ENCODE measurements around the gene MAPKAP1.

The MAPKAP1 gene

DNA sequence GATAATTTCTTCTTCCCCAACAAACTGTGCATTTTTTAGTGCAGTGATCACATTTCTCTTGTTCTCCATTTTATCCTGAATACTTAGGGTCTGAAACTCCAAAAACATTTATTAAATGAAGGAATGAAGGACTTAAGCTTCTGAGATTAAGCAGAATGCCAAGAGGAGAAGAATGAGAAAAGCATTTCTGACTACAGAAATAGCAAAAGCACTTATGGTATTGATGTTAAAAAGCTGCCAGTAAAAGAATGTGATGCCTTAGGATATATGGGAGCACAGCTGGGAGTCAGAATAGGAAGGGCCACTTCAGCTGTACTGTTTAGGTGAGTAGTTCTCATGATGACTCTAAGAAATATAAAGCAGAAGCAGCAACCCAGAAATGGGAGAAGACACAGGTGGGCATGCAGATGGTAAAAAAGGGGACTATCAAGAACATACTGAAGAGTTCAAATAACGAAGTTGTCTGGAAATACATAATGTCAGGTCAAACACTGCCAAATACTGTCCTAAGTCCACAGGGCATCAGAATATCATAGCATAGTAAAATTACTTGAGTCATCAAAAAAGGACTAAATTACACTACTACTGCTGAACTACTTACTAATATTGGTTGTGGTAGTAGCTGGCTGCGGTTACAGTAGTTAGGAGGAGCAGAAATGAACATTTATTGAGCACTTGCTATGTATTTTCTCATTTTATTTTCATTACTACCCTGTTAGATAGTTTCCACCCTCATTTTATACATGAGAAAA lies 132.7 kb downstream of the MAPKAP1 start:
- TF ChIP-seq NFIC (IDR thresholded peaks at IDR 0.05) (no peak), CEBPB (IDR thresholded peaks at IDR 0.05) (no peak), CREB1 (IDR thresholded peaks at IDR 0.05; ENCODE audit: low read depth) (no peak), TAF1 (IDR thresholded peaks at IDR 0.05; ENCODE audit: low read depth) (no peak), FOXM1 (IDR thresholded peaks at IDR 0.05; ENCODE audit: borderline replicate concordance, low read depth) (no peak)

DNA sequence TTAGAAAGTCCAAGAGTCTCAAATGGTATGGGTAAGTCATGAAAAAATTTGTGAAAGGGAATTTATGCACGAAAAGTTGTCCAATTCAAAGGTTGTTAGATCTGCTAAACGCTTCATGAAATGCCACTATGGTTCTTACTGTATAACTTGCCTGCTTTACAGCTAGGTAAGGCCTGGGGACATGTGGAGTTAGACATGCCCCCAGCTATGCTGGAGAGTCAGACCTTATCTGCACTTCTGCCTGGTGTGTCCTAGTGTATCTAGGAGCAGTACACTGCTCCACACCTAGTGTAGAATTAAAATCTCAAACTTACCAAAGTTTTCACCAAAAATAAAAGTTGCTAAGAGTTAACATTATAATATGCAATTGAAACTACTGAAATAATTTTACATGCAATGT lies 136.8 kb downstream of the MAPKAP1 start:
- TF ChIP-seq RAD21 (IDR thresholded peaks at IDR 0.05; ENCODE audit: low read depth), result no peak
- TF ChIP-seq EGR1 (IDR thresholded peaks at IDR 0.05), result no peak
- TF ChIP-seq, protein P1, sequence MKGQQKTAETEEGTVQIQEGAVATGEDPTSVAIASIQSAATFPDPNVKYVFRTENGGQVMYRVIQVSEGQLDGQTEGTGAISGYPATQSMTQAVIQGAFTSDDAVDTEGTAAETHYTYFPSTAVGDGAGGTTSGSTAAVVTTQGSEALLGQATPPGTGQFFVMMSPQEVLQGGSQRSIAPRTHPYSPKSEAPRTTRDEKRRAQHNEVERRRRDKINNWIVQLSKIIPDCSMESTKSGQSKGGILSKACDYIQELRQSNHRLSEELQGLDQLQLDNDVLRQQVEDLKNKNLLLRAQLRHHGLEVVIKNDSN (IDR thresholded peaks at IDR 0.05), result no peak
- TF ChIP-seq EP300 (IDR thresholded peaks at IDR 0.05; ENCODE audit: borderline replicate concordance), result no peak
- TF ChIP-seq, protein P2, sequence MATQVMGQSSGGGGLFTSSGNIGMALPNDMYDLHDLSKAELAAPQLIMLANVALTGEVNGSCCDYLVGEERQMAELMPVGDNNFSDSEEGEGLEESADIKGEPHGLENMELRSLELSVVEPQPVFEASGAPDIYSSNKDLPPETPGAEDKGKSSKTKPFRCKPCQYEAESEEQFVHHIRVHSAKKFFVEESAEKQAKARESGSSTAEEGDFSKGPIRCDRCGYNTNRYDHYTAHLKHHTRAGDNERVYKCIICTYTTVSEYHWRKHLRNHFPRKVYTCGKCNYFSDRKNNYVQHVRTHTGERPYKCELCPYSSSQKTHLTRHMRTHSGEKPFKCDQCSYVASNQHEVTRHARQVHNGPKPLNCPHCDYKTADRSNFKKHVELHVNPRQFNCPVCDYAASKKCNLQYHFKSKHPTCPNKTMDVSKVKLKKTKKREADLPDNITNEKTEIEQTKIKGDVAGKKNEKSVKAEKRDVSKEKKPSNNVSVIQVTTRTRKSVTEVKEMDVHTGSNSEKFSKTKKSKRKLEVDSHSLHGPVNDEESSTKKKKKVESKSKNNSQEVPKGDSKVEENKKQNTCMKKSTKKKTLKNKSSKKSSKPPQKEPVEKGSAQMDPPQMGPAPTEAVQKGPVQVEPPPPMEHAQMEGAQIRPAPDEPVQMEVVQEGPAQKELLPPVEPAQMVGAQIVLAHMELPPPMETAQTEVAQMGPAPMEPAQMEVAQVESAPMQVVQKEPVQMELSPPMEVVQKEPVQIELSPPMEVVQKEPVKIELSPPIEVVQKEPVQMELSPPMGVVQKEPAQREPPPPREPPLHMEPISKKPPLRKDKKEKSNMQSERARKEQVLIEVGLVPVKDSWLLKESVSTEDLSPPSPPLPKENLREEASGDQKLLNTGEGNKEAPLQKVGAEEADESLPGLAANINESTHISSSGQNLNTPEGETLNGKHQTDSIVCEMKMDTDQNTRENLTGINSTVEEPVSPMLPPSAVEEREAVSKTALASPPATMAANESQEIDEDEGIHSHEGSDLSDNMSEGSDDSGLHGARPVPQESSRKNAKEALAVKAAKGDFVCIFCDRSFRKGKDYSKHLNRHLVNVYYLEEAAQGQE (IDR thresholded peaks at IDR 0.05; ENCODE audit: low read depth), result no peak
- no peak for TF ChIP-seq TAF1 (IDR thresholded peaks at IDR 0.05; ENCODE audit: low read depth)
- TF ChIP-seq, protein P3, sequence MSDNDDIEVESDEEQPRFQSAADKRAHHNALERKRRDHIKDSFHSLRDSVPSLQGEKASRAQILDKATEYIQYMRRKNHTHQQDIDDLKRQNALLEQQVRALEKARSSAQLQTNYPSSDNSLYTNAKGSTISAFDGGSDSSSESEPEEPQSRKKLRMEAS (IDR thresholded peaks at IDR 0.05), result no peak
- TF ChIP-seq CEBPB (IDR thresholded peaks at IDR 0.05), result no peak

DNA sequence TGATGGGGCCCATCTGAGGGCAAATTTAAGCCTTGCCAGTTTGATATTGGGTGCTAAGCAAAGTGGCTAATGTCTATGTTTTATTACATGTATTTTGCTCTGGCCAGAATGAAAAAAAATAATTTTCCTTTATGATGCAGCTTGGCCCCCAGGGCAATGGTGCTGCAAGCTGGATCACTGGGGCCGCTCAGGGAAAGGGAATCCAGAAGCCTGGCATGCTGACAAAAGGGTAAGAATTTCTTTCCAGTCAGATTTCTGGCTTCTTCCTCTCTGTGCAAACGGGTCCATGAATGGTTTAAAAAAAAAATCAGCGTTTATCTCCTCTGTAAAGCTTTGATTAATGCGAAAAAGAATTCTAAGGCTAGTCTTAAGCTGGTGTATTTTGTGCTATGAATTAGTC lies 138.4 kb downstream of the MAPKAP1 start:
- no peak for TF ChIP-seq CREB1 (IDR thresholded peaks at IDR 0.05; ENCODE audit: low read depth)
- no peak for TF ChIP-seq EP300 (IDR thresholded peaks at IDR 0.05; ENCODE audit: borderline replicate concordance)
- no peak for TF ChIP-seq EGR1 (IDR thresholded peaks at IDR 0.05)
- TF ChIP-seq NFIC (IDR thresholded peaks at IDR 0.05), result no peak
- TF ChIP-seq TAF1 (IDR thresholded peaks at IDR 0.05; ENCODE audit: low read depth), result no peak
- no peak for TF ChIP-seq RAD21 (IDR thresholded peaks at IDR 0.05; ENCODE audit: low read depth)
- TF ChIP-seq, protein P3 (IDR thresholded peaks at IDR 0.05), result no peak
- TF ChIP-seq ZBTB7A (IDR thresholded peaks at IDR 0.05; ENCODE audit: low read depth), result no peak
- no peak for TF ChIP-seq TCF12 (IDR thresholded peaks at IDR 0.05; ENCODE audit: low read depth)
- no peak for TF ChIP-seq FOXM1 (IDR thresholded peaks at IDR 0.05; ENCODE audit: borderline replicate concordance, low read depth)
- TF ChIP-seq, protein P2 (IDR thresholded peaks at IDR 0.05; ENCODE audit: low read depth), result no peak
- TF ChIP-seq YY1 (IDR thresholded peaks at IDR 0.05; ENCODE audit: low read depth), result no peak
- no peak for TF ChIP-seq TEAD4 (IDR thresholded peaks at IDR 0.05)
- TF ChIP-seq, protein P1 (IDR thresholded peaks at IDR 0.05), result no peak
- no peak for TF ChIP-seq CEBPB (IDR thresholded peaks at IDR 0.05)

DNA sequence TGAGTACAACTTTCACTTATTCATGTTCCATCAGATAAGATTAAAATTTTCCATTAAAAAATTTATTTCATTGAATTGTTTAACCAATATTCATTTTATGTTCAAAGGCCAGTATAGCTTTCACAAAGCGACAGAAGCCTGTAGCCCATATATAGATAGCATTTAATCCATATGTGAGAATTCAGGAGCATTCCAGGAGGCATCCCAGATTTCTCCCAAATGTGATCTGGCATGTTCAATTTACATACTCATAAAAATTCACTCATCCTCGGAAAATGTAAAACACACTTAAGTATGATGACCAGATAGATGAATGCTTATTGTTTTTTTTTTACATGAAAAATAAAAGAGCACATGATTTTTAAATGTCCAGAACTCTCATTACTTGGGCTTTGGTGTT lies 141.9 kb downstream of the MAPKAP1 start:
- TF ChIP-seq TAF1 (IDR thresholded peaks at IDR 0.05; ENCODE audit: low read depth) (no peak), EP300 (IDR thresholded peaks at IDR 0.05; ENCODE audit: borderline replicate concordance) (no peak), FOXM1 (IDR thresholded peaks at IDR 0.05; ENCODE audit: borderline replicate concordance, low read depth) (no peak), TCF12 (IDR thresholded peaks at IDR 0.05; ENCODE audit: low read depth) (no peak), ZBTB7A (IDR thresholded peaks at IDR 0.05; ENCODE audit: low read depth) (no peak)
- TF ChIP-seq, protein P3 (IDR thresholded peaks at IDR 0.05), result no peak

DNA sequence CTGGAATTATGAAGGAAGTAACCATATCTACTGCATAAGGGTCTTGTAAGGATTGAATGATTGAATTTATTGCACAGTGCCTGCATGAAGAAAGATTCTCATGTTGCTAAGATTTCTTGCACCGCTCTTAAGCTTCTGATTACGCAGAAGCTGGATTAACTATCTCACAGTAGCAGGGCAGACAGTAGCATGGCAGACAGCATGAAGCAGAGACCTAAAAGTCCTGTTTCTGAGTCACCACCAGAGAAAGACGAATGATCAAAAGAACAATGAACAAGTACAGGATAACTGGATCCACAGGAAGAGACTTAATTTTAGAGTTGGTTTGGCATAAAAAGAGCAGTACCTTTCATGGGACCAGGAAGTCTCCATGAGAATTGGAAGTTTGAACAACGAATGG lies 142.4 kb downstream of the MAPKAP1 start:
- TF ChIP-seq TCF12 (IDR thresholded peaks at IDR 0.05; ENCODE audit: low read depth) (no peak), CEBPB (IDR thresholded peaks at IDR 0.05) (no peak), RAD21 (IDR thresholded peaks at IDR 0.05; ENCODE audit: low read depth) (no peak), CREB1 (IDR thresholded peaks at IDR 0.05; ENCODE audit: low read depth) (no peak), EP300 (IDR thresholded peaks at IDR 0.05; ENCODE audit: borderline replicate concordance) (no peak), TEAD4 (IDR thresholded peaks at IDR 0.05) (no peak), NFIC (IDR thresholded peaks at IDR 0.05) (no peak), YY1 (IDR thresholded peaks at IDR 0.05; ENCODE audit: low read depth) (no peak), FOXM1 (IDR thresholded peaks at IDR 0.05; ENCODE audit: borderline replicate concordance, low read depth) (no peak), EGR1 (IDR thresholded peaks at IDR 0.05) (no peak)
- TF ChIP-seq, protein P1 (IDR thresholded peaks at IDR 0.05), result no peak
- TF ChIP-seq, protein P2 (IDR thresholded peaks at IDR 0.05; ENCODE audit: low read depth), result no peak
